GM18909 (cell line): Measurements from ENCODE around the gene SMIM22.
A peak's percentile ranks its signal among the peaks of the same experiment; 100 is the strongest.

ENCODE experiments used
- ATAC-seq: cut with Tn5 transposase; IDR thresholded peaks from one replicate; pipeline ENCODE4 v1.9.1; 2021; ENCODE audit warnings: mild to moderate bottlenecking; ENCODE audit not compliant: unreplicated experiment, poor library complexity

The SMIM22 gene

GRCh38 chr16:4795181-4795827 lies at the start of gene SMIM22:
Gene SMIM22 (plus strand): TSS chr16:4795369. CDS start chr16:4795735, 366 bp downstream.
- ATAC-seq: no peak

GRCh38 chr16:4746215-4746614 lies 49.0 kb upstream of the SMIM22 start:
- ATAC-seq: no peak

GRCh38 chr16:4746991-4747574 lies 48.1 kb upstream of the SMIM22 start:
- ATAC-seq: no peak

- ATAC-seq: no peak
Measured at GRCh38 chr16:4747906-4748681, 47.1 kb upstream of the SMIM22 start.

GRCh38 chr16:4748682-4749411 lies 46.3 kb upstream of the SMIM22 start:
- ATAC-seq: no peak

- no peak for ATAC-seq
Measured at GRCh38 chr16:4749700-4750257, 45.4 kb upstream of the SMIM22 start.

GRCh38 chr16:4750896-4751295 lies 44.3 kb upstream of the SMIM22 start:
- ATAC-seq: no peak

- ATAC-seq: no peak
Measured at GRCh38 chr16:4752351-4753100, 42.6 kb upstream of the SMIM22 start.

- ATAC-seq: no peak
Measured at GRCh38 chr16:4753227-4753626, 41.9 kb upstream of the SMIM22 start.

- no peak for ATAC-seq
Measured at GRCh38 chr16:4754865-4755264, 40.3 kb upstream of the SMIM22 start.

- no peak for ATAC-seq
Measured at GRCh38 chr16:4755687-4756086, 39.5 kb upstream of the SMIM22 start.

- no peak for ATAC-seq
Measured at GRCh38 chr16:4760221-4760910, 34.8 kb upstream of the SMIM22 start.

- ATAC-seq: no peak
Measured at GRCh38 chr16:4762205-4762604, 33.0 kb upstream of the SMIM22 start.

GRCh38 chr16:4763791-4764190 lies 31.4 kb upstream of the SMIM22 start:
- ATAC-seq: no peak

- no peak for ATAC-seq
Measured at GRCh38 chr16:4765511-4766474, 29.4 kb upstream of the SMIM22 start.

GRCh38 chr16:4766875-4767628 lies 28.1 kb upstream of the SMIM22 start, which contains the start of gene ZNF500:
Gene ZNF500 (minus strand): TSS chr16:4767162. CDS start chr16:4765978, 1,184 bp downstream.
- peak; percentile 87 for ATAC-seq

- peak; percentile 1 for ATAC-seq
Measured at GRCh38 chr16:4767872-4768548, 27.2 kb upstream of the SMIM22 start.
